Measurements from ENCODE around the gene KCNIP3. TPM values are rescaled to one million over a fixed set of nuclear protein-coding genes. Genes with fewer than 3 reads are reported as not detected.

Gene KCNIP3
- total RNA-seq, 2 donors from 2014 or later, result 1.6 to 2.9 TPM

DNA sequence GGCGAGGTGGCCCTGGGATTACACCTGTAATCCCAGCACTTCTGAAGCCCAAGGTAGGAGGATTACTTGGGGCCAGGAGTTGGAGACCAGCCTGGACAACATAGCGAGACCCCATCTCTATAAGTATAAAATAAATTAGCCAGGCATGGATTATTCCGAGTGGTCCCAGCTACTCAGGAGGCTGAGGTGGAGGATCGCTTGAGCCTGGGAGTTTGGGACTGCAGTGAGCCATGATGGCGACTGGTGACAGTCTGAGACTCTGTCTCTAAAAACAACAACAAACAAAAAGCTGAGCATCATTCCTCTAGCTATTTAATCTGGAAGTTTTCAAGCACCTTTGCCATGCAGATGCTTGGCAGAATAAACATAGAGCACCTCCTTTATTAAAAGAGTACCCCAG lies 83.6 kb downstream of the KCNIP3 start:
- Histone ChIP-seq H3K4me3 (no peak overlapping the region), H3K9me3 (no peaks in the 10 kb centered on the region), H3K4me1 (no peaks in the 10 kb centered on the region), H3K36me3 (replicated peaks in 1 of 2; ENCODE audit: insufficient read depth in 1 of 2, low read depth in 2 of 2) (no peaks in the 10 kb centered on the region), H3K27me3 (no peaks in the 10 kb centered on the region), H3K27ac (no peak overlapping the region)
- DNase-seq (no peak), ATAC-seq (no peak)
- 87 to 89% methylated on average over 5 of the region's 5 CpGs for WGBS, 2 donors
- no peak for TF ChIP-seq POLR2A (IDR thresholded peaks at IDR 0.05)
- TF ChIP-seq, protein P1, sequence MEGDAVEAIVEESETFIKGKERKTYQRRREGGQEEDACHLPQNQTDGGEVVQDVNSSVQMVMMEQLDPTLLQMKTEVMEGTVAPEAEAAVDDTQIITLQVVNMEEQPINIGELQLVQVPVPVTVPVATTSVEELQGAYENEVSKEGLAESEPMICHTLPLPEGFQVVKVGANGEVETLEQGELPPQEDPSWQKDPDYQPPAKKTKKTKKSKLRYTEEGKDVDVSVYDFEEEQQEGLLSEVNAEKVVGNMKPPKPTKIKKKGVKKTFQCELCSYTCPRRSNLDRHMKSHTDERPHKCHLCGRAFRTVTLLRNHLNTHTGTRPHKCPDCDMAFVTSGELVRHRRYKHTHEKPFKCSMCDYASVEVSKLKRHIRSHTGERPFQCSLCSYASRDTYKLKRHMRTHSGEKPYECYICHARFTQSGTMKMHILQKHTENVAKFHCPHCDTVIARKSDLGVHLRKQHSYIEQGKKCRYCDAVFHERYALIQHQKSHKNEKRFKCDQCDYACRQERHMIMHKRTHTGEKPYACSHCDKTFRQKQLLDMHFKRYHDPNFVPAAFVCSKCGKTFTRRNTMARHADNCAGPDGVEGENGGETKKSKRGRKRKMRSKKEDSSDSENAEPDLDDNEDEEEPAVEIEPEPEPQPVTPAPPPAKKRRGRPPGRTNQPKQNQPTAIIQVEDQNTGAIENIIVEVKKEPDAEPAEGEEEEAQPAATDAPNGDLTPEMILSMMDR (IDR thresholded peaks at IDR 0.05), result no peak
- intact Hi-C loops (cut with DNase I), result no loop called here

GRCh38 chr2:95381212-95382191 lies 84.4 kb downstream of the KCNIP3 start:
- Histone ChIP-seq H3K4me3 (no peak overlapping the region), H3K4me1 (no peaks in the 10 kb centered on the region), H3K27ac (no peak overlapping the region), H3K36me3 (replicated peaks in 1 of 2; ENCODE audit: insufficient read depth in 1 of 2, low read depth in 2 of 2) (no peaks in the 10 kb centered on the region), H3K9me3 (no peaks in the 10 kb centered on the region), H3K27me3 (no peaks in the 10 kb centered on the region)
- no peak for DNase-seq
- 80 to 87% methylated on average over 19 to 22 of the region's 22 CpGs for WGBS, 2 donors
- TF ChIP-seq, protein P1 (IDR thresholded peaks at IDR 0.05), result no peak
- TF ChIP-seq POLR2A (IDR thresholded peaks at IDR 0.05), result no peak
- ATAC-seq, result no peak
- intact Hi-C loops (cut with DNase I), result no loop called here

DNA sequence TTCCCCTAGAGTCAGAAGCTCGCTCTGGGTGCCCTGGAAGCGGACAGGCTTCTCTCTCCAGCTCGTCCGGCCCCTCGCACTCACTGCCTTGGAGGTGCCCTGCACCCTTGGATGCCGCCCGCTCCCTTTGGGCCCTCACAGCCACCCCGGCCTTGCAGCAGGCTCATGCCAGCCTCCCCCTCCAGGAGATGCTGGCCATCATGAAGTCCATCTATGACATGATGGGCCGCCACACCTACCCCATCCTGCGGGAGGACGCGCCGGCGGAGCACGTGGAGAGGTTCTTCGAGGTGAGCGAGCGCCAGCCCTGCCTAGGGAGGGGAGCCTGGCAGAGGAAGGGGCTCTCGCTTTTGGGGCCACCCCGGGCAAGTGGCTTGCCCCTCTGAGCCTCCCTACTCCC lies 85.0 kb downstream of the KCNIP3 start:
- H3K27ac ChIP-seq, result no peak overlapping the region
- DNase-seq (no peak), ATAC-seq (no peak)
- no peaks in the 10 kb centered on the region for H3K9me3 ChIP-seq
- H3K36me3 ChIP-seq (replicated peaks in 1 of 2; ENCODE audit: insufficient read depth in 1 of 2, low read depth in 2 of 2), result no peaks in the 10 kb centered on the region
- no peaks in the 10 kb centered on the region for H3K27me3 ChIP-seq
- no peak for TF ChIP-seq POLR2A (IDR thresholded peaks at IDR 0.05)
- TF ChIP-seq, protein P1 (IDR thresholded peaks at IDR 0.05), result no peak
- H3K4me1 ChIP-seq, result no peaks in the 10 kb centered on the region
- H3K4me3 ChIP-seq, result no peak overlapping the region
- WGBS, 2 donors, result 88 to 90% methylated on average over 14 to 20 of the region's 20 CpGs
- intact Hi-C loops (cut with DNase I), result no loop called here

DNA sequence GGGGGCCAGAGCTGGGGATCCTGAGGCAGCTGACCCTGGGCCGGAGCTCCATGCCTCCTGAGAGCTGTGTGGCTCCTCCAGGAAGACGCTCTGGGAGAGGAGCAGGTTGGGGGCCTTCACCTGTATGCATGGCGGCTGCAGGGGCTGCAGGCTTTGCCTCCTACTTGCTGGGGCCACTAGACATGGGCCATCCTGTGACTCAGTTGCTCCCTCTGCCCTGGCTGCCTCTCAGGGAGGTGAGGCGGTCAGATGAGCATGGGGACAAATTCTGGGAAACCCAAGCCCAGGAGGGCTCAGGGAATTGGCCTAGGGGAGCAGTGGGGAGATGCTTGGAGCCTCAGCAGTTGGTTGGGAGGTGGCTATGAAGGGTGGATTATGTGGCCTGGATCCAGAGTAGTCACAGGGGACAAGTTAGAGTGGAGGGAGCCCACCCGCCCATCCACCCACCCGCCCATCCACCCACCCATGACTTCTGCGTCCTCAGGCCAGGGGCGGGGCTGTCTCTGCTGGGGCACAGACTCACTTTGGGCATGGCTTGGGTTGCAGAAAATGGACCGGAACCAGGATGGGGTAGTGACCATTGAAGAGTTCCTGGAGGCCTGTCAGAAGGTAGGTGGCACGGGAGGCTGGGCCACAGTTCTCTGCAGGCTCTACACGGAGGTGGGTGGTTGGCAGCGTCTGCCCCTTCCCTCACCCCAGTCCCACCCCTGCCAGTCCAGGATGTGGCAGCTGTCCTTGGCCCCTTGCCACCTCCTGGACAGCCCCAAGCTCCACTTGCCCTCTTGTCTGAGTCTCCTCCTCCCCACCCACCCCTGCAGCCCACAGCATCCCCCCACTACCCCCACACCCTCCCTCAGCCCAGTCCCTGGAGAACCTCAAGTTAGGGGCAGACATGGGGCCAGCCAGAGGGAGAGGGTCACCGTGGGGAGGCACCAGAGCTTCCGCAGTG lies 85.8 kb downstream of the KCNIP3 start:
- no peak for DNase-seq
- no peaks in the 10 kb centered on the region for H3K27me3 ChIP-seq
- H3K4me3 ChIP-seq, result no peak overlapping the region
- intact Hi-C loops (cut with DNase I), result no loop called here
- H3K4me1 ChIP-seq, result no peaks in the 10 kb centered on the region
- 72 to 83% methylated on average over 4 to 14 of the region's 14 CpGs for WGBS, 2 donors
- H3K27ac ChIP-seq, result no peak overlapping the region
- no peak for ATAC-seq
- H3K9me3 ChIP-seq, result no peaks in the 10 kb centered on the region
- H3K36me3 ChIP-seq (replicated peaks in 1 of 2; ENCODE audit: insufficient read depth in 1 of 2, low read depth in 2 of 2), result no peaks in the 10 kb centered on the region
- TF ChIP-seq, protein P1 (IDR thresholded peaks at IDR 0.05), result no peak
- no peak for TF ChIP-seq POLR2A (IDR thresholded peaks at IDR 0.05)

Data from body of pancreas (tissue), 4 donors.